ENCODE data around the gene SNRPD3. TPM values are rescaled to one million over a fixed set of nuclear protein-coding genes. Genes with fewer than 3 reads are reported as not detected.

The SNRPD3 gene
- total RNA-seq, 1 donor from 2014 or later = 95.1 TPM

- peaks cover 29% of the 10 kb centered on the region for H3K4me1 Mint-ChIP-seq
- H3K36me3 Mint-ChIP-seq = peaks cover 20% of the 10 kb centered on the region
- peaks cover 4% of the 10 kb centered on the region for H3K9me3 Mint-ChIP-seq
- H3K27me3 Mint-ChIP-seq (ENCODE audit: low read depth) = no peaks in the 10 kb centered on the region
- TF ChIP-seq CTCF (IDR thresholded peaks at IDR 0.05; ENCODE audit: unreplicated experiment) = no peak
- H3K4me3 Mint-ChIP-seq = no peak overlapping the region
- no peak for DNase-seq (ENCODE audit: low spot score in 2 of 2, unreplicated experiment in 2 of 2)
- peak overlapping the region; percentile 73 for H3K27ac Mint-ChIP-seq
These were observed 22.8 kb downstream of the SNRPD3 start for GRCh38 chr22:24578355-24579257.

- peaks cover 36% of the 10 kb centered on the region for H3K4me1 Mint-ChIP-seq
- TF ChIP-seq CTCF (IDR thresholded peaks at IDR 0.05; ENCODE audit: unreplicated experiment) = no peak
These were observed 23.4 kb downstream of the SNRPD3 start for GRCh38 chr22:24579258-24579601.

GRCh38 chr22:24580276-24580675 lies 24.5 kb downstream of the SNRPD3 start:
- Mint-ChIP-seq H3K4me1 (peaks cover 44% of the 10 kb centered on the region), H3K9me3 (peaks cover 4% of the 10 kb centered on the region), H3K36me3 (peaks cover 9% of the 10 kb centered on the region), H3K27me3 (ENCODE audit: low read depth) (no peaks in the 10 kb centered on the region), H3K27ac (no peak overlapping the region), H3K4me3 (no peak overlapping the region)
- DNase-seq (ENCODE audit: low spot score in 2 of 2, unreplicated experiment in 2 of 2) = no peak
- no peak for TF ChIP-seq CTCF (IDR thresholded peaks at IDR 0.05; ENCODE audit: unreplicated experiment)

More at GRCh38 chr22:24579258-24579601, 23.4 kb downstream of the SNRPD3 start:
- H3K9me3 Mint-ChIP-seq = peaks cover 4% of the 10 kb centered on the region
- peak overlapping the region; percentile 14 for H3K27ac Mint-ChIP-seq
- peaks cover 18% of the 10 kb centered on the region for H3K36me3 Mint-ChIP-seq
- no peak overlapping the region for H3K4me3 Mint-ChIP-seq
- H3K27me3 Mint-ChIP-seq (ENCODE audit: low read depth) = no peaks in the 10 kb centered on the region
- DNase-seq (ENCODE audit: low spot score in 2 of 2, unreplicated experiment in 2 of 2) = no peak

- TF ChIP-seq CTCF (IDR thresholded peaks at IDR 0.05; ENCODE audit: unreplicated experiment) = no peak
- Mint-ChIP-seq H3K9me3 (peaks cover 4% of the 10 kb centered on the region), H3K27ac (no peak overlapping the region), H3K27me3 (ENCODE audit: low read depth) (no peaks in the 10 kb centered on the region), H3K4me3 (no peak overlapping the region), H3K36me3 (no peaks in the 10 kb centered on the region), H3K4me1 (peaks cover 44% of the 10 kb centered on the region)
- no peak for DNase-seq (ENCODE audit: low spot score in 2 of 2, unreplicated experiment in 2 of 2)
These were observed 26.4 kb downstream of the SNRPD3 start for GRCh38 chr22:24582056-24582814.

GRCh38 chr22:24583221-24584165 lies 27.7 kb downstream of the SNRPD3 start:
- H3K27ac Mint-ChIP-seq = peak overlapping the region; percentile 93
- peaks cover 37% of the 10 kb centered on the region for H3K4me1 Mint-ChIP-seq
- peak overlapping the region; percentile 6 for H3K4me3 Mint-ChIP-seq
- no peak for TF ChIP-seq CTCF (IDR thresholded peaks at IDR 0.05; ENCODE audit: unreplicated experiment)
- peaks cover 4% of the 10 kb centered on the region for H3K9me3 Mint-ChIP-seq
- H3K36me3 Mint-ChIP-seq = no peaks in the 10 kb centered on the region
- H3K27me3 Mint-ChIP-seq (ENCODE audit: low read depth) = no peaks in the 10 kb centered on the region
- no peak for DNase-seq (ENCODE audit: low spot score in 2 of 2, unreplicated experiment in 2 of 2)

All from mesothelial cell of epicardium (in vitro differentiated cells).